ENCODE data around the gene HOPX.
"Not testable (repeated sequence)": the region's sequence is repeated elsewhere in the genome, so short reads cannot be mapped to it uniquely, and the experiment has no call there.

HOPX gene

DNA sequence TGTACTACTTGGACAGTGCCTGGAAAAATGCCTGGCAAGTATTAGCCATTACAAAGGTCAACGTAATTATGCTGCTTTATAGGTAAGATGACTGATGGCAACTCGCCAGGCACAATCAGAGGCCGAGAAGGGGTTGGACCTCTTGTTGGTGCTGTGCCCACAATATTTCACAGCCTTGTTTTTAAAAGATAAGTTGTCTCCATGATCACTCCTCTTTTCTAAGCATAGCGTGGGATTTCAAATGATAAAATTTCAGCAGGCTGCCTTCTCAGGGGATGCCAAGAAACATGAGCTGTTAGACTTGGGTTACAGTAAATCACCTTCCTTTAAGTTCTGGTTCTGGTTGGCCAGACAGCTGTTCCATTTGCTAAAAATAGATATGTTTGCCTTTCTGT is 26.9 kb downstream of the HOPX start:
- DNase-seq (ENCODE audit: low spot score): no peak

GRCh38 chr4:56653461-56654237 is 27.4 kb downstream of the HOPX start:
- DNase-seq (ENCODE audit: low spot score): no peak

- DNase-seq (ENCODE audit: low spot score): no peak
Measured at GRCh38 chr4:56652196-56652595, 28.9 kb downstream of the HOPX start.

GRCh38 chr4:56651056-56651350 is 30.1 kb downstream of the HOPX start:
- no peak for DNase-seq (ENCODE audit: low spot score)

GRCh38 chr4:56650262-56651055 is 30.6 kb downstream of the HOPX start:
- DNase-seq (ENCODE audit: low spot score): no peak

DNA sequence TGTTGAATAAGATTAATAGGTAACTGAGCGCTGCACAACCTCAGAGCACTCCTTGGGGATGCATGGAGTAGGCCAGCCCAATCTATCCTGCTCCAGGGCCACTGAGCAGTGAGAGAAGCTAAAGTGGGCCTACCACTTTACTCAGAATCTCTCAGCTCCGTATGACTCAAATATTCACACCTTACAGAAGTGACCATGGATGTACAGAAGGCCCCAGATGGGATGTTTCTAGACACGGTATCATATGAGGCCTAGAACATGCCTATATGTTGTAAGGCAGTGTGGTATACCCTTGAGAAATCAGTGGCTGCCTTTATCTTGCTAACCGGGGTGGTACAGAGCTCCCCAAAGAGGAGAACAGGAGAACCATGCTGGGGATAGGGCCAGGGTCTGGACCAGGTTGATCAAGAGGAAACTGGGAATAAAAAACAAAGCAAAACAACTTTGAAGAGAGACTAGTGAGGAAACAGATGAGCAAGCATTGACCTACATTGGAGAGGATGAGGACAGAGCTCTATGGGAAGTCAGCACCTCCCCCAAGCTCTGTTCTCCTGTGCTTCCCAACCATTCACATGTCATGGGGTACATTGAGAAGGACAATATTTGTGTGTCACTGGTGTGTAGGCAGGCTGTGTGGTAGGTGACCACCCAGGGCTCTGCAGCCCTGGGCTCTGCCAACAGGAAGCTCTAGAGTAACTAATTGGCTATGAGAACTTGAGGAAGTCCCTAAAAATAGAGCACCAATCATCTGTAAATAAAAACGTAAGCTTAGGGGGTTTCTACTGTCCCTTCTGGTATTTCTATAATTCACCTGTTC is 31.4 kb downstream of the HOPX start:
- no peak for DNase-seq (ENCODE audit: low spot score)

GRCh38 chr4:56648824-56649151 is 32.3 kb downstream of the HOPX start:
- DNase-seq (ENCODE audit: low spot score): no peak

GRCh38 chr4:56648021-56648823 is 32.9 kb downstream of the HOPX start:
- DNase-seq (ENCODE audit: low spot score): no peak

GRCh38 chr4:56646341-56646740 is 34.8 kb downstream of the HOPX start:
- no peak for DNase-seq (ENCODE audit: low spot score)

DNA sequence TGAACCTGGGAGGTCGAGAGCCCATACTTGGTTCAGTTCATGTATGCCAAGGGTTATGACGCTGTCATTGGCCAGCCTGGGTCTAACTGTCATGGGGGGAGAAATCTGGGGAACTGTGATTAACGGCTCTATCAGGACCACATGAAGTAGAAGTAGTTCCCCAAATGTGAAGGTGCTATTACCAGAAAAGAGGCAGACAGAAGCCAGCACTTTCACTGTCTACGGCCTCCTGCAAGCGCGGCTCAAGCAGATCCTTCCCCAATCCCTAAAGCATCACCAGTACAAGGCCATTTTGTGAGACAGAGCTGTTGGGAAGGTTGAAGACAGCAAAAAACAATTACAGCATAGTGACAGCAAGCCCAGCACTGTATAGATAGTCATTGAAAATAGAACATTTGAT is 37.5 kb downstream of the HOPX start:
- DNase-seq (ENCODE audit: low spot score): no peak

DNA sequence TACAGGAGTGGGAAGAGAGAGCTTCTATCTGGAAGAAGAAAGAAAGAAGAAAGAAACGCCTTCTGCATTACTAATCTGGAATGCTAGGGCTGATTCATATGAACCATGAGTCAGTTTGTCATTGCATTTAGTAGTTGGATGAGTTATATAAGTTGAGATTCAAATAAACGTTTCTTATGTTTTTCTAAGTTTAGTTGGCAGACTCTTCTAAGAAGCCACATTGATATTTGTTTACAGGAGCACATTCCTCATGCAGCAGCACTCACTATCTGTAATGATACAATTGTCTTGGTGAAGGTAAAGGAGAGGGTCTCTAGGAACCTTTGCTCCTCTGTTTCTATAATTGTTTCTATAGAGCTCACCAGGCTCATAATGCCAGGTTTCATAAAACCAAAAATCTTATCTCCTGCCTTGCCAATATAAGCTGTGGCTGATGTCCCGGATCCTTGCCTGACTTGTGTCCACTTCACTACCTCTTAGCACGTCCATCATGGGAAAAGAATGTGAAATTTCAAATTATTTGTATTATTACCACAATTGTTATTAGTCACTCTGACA is 39.5 kb downstream of the HOPX start:
- no peak for DNase-seq (ENCODE audit: low spot score)

DNA sequence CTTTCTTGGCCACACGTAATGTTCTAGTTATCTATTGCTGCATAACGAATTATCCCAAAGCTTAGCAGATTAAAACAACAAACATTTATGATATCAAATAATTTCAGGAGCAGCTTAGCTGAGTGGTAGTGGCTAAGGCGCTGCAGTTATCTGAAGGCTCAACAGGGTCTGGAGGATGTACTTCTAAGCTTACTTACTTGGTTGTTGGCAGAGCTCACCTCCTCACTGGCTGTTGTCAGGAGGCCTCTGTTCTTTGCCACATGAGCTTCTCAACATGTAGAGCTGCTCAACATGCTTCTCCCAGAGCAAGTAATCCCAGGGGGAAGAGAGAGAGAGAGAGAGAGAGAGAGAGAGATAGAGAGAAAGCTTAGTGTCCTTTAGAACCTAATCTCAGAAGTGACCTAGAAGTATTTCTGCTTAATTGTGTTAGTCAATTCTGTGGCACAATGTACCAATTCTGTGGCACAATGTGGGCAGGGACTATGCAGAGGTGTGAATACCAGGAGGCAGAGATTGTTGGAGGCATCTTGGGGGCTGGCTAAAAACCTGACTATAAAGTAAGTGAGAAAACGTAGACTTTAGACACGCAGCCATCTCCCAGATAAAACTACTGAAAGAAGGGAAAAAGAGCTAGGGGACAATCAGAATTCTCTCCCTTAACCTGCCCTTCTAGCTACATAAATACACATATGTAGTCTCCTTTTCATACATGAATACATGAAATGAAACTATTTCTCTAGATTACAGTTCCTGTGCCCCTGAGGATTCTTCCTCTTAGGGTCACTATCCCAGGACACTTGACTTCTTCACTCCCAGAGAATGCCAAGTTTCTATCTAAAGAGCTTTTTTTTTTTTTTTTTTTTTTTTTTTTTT is 40.2 kb downstream of the HOPX start:
- no peak for DNase-seq (ENCODE audit: low spot score)

DNA sequence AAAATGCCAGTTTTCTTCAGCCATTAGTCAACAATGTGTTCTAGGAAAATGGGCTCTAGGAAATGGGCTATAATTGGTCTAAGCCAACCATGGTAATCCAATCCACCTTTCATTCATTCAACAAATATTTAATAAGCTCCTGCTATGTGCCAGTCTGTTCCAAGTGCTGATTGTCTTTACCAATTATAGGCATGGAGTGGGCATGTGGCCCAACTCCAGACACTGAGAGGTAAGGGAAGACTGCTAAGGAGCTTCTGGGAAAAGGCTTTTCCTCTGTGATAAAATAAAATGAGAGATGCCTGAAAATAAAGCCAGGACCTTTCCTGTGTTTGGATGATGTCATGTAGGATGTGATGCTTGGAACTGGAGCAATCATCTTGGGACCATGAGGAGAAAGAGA is 43.3 kb downstream of the HOPX start:
- no peak for DNase-seq (ENCODE audit: low spot score)

DNA sequence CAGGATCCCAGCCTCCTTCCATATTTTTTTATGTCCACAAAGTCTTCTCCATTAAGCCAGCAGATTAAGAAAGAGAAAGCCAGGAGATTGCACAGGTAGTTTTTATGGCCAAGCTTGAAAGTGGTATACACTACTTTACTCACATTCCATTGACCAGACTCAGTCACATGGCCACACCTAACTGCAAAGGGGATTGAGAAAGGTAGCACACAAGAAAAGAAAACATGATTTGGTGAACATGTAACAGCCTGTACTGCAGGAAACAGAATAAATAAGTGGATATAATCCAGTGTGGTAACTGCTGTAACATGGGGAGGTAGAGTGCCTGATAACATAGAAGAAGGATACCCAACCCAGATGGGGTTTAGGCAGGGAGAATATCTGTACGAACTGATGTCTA is 43.9 kb downstream of the HOPX start:
- DNase-seq (ENCODE audit: low spot score): no peak

GRCh38 chr4:56634954-56635353 is 46.1 kb downstream of the HOPX start:
- DNase-seq (ENCODE audit: low spot score): not testable (repeated sequence)

DNA sequence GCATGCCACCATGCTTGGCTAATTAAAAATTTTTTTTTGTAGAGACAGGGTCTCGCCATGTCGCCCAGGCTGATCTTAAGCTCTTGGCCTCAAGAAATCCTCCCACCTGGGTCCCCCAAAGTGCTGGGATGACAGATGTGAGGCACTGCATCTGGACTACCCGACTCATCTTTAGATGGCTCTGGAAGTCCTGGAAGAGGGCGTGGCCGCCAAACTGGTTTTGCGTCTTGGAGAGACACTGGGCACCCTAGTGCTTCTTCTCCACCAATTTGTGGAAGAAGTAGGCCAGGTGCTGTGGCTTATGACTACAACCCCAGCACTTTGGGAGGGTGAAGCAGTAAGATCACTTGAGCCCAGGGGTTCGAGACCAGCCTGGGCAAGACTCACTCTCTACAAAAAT is 47.6 kb downstream of the HOPX start:
- DNase-seq (ENCODE audit: low spot score): no peak

- no peak for DNase-seq (ENCODE audit: low spot score)
Measured at GRCh38 chr4:56630876-56631666, 50.0 kb downstream of the HOPX start.

- DNase-seq (ENCODE audit: low spot score): no peak
Measured at GRCh38 chr4:56628592-56628991, 52.5 kb downstream of the HOPX start.

- DNase-seq (ENCODE audit: low spot score): no peak
Measured at GRCh38 chr4:56627985-56628384, 53.1 kb downstream of the HOPX start.

DNA sequence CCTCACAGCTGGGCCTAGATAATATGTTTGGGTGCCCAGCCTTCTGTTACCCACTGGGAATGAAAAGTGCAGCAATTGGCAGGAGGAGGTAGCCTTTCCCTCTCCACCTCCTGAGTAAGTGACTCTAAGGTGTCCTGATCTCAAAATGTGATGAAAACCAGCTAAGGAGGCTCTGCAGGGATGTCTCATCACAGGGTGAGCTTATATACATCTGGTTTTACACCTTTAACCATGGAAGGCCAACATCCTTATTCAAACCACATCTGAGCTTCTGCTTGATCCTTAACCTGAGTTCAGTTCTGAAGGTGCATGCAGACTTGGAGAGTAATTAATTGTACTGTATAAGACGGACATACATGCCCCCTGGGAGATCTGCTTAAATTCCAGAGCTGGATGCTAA is 53.7 kb downstream of the HOPX start:
- no peak for DNase-seq (ENCODE audit: low spot score)
